WI38 (cell line): ENCODE data around the gene KIF26B.

Experiments
- H3K4me3 ChIP-seq: 2 replicates; pipeline ENCODE4 v1.5.1; 2011; ENCODE audit warnings: low read depth, mild to moderate bottlenecking, control low read depth, low read length
- TF ChIP-seq, protein P1 (sequence below): IDR thresholded peaks from 2 replicates; pipeline ENCODE4 v1.5.1; 2012; ENCODE audit warnings: low read depth, mild to moderate bottlenecking, control low read depth, low read length

KIF26B gene

DNA sequence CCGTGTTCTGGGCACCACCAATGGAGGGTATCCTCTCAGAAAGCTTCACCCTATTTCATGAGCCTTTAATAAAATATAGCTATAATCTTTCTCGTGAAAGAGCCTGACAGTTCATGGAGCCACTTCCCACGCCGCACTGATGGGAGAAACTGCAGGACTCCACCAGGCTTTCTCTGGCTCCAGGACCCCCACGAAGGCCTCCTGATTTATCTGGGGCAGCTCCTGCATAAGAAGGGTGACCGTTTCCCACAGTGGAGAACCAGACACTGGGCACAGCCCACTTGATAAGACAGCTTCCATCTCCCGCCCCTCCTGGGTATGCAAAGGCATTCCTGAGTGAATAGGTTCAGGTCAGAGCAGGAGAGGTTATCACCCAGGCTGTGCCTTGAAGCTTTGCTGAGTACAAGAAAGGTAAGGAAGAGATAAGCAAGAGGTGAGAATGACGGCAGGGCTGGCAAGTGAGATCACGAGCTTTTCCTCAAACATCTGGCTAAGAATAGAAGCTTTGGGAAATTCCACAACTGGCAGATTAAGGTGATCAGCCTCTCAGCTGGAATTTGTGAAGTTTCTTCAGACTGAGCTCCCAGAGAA is 499.8 kb downstream of the KIF26B start:
- TF ChIP-seq, protein P1, sequence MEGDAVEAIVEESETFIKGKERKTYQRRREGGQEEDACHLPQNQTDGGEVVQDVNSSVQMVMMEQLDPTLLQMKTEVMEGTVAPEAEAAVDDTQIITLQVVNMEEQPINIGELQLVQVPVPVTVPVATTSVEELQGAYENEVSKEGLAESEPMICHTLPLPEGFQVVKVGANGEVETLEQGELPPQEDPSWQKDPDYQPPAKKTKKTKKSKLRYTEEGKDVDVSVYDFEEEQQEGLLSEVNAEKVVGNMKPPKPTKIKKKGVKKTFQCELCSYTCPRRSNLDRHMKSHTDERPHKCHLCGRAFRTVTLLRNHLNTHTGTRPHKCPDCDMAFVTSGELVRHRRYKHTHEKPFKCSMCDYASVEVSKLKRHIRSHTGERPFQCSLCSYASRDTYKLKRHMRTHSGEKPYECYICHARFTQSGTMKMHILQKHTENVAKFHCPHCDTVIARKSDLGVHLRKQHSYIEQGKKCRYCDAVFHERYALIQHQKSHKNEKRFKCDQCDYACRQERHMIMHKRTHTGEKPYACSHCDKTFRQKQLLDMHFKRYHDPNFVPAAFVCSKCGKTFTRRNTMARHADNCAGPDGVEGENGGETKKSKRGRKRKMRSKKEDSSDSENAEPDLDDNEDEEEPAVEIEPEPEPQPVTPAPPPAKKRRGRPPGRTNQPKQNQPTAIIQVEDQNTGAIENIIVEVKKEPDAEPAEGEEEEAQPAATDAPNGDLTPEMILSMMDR, result no peak
- H3K4me3 ChIP-seq, result no peak overlapping the region

DNA sequence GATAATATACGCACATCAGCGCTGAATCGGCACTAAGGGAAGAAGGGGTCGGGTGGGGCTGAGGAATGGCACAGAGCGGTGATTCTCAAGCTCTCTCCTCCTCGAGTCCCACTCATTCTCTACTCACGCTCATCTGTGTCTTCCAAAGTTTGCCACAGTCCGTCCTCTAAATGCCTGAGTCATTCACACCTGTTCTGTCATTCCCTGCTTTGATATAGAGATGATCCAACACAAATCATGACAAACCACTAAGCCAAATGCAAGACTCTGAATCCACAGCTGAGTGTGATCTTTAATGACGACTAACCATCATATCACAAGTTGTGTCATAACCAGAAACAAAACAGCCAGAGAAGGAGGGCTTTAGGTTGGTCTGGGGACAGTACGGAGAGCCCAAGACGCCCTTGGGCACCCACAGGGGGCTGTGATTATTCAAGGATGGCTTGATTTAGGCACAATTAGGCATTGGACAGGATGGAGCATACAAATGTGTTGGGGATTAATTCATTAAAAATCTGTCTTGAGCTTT is 501.5 kb downstream of the KIF26B start:
- H3K4me3 ChIP-seq, result no peak overlapping the region
- TF ChIP-seq, protein P1, result no peak

DNA sequence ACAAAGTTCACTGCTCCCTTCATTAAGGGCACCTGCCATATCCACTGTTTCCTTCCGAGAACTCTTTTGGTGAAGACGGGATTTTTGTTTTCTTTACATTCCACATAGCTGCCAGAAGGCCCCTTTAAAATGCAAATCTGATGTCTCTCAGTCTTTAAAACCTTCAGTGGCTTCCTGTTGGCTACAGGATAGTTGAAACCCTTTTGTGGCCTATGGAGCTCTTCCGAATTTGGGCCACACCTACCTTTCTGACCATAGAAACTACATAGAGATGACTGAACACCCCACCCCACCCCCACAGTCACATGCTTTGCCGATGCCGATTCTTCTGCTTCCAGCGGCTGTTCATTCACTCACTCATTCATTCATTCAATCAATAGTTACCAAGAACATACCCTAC is 502.6 kb downstream of the KIF26B start:
- no peak overlapping the region for H3K4me3 ChIP-seq
- TF ChIP-seq, protein P1, result no peak

DNA sequence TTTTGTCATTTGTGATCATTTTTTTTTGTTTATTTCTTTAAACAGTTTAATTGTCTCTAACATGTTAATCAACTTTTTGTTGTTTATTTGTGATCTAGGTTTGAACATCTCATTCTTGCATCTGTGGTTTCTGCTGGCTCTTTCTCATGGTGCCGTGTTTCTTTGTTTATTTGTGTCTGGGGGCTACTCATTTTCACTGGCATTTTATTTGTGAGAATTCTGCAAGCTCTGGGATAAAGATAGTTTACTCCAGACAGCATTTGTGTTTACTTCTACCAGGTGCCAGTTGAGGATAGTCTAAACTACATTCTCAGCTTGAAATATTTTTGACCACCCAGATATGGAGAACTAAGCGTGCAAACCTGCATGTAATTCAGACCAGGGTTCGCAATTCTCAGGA is 508.6 kb downstream of the KIF26B start:
- no peak overlapping the region for H3K4me3 ChIP-seq
- TF ChIP-seq, protein P1, result no peak

DNA sequence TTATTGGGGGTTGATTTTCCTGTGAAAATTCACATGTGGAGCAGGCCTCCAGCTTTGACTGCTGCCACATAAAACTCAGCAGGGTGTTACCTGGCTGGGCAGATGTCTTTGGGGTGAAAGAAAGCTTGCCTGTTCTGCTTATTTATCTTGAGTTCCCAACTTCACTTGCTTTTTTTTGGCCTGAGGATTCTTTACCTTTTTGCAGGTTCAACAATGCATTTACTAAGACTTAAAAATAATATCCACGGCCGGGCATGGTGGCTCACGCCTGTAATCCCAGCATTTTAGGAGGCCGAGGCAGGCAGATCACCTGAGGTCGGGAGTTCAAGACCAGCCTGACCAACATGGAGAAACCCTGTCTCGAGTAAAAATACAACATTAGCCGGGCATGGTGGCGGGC is 509.1 kb downstream of the KIF26B start:
- TF ChIP-seq, protein P1, result no peak
- no peak overlapping the region for H3K4me3 ChIP-seq

DNA sequence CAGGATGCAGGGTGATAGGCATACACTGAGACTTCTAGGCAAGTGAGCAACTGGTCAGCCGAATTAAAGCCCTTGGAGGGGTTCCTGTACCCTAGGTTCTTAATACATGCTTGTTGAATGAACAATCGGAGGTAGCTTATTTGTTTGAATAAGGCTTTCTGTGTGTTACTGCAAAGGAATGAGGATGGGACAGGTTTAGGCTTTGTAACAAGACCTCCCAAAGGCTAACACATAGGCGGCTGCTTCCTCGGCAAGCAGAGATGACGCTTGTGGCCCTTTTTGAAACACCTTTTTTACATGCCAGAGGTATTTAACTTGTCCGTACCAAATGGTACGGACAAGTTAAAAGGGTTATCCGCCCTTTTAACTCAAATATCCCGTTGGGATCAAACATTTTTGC is 511.6 kb downstream of the KIF26B start:
- TF ChIP-seq, protein P1, result no peak

DNA sequence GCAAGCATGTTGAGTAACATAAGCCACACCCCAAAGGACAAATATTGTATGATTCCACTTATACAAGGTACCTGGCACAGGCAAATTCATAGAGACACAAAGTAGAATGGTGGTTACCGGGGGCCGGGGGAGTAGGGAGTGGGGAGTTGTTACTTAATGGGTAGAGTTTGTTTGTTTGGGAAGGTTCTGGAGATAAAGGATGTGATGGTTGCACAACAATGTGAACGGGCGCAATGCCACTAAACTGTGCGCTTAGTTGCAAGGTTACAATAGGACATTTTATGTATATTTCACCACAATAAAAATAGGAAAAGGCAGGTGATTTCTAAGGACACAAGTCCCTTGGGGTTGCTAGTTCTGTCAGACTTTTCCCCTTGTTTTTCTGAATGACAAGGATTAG is 516.6 kb downstream of the KIF26B start:
- no peak overlapping the region for H3K4me3 ChIP-seq
- TF ChIP-seq, protein P1, result no peak

More for the DNA sequence above, 511.6 kb downstream of the KIF26B start:
- no peak overlapping the region for H3K4me3 ChIP-seq
